Fibroblast of villous mesenchyme (primary cell): ENCODE results near the gene MPRIP. TPM values are rescaled to one million over a fixed set of nuclear protein-coding genes. Genes with fewer than 3 reads are reported as not detected.

ENCODE experiments used
- DNase-seq: peaks from one replicate; pipeline ENCODE4 v3.0.0-alpha.2; 2010; ENCODE audit warnings: low read depth
- H3K4me3 ChIP-seq: 2 replicates; pipeline ENCODE4 v1.5.1; 2011; ENCODE audit warnings: low read depth, mild to moderate bottlenecking, low read length
- CTCF ChIP-seq: IDR thresholded peaks from 2 replicates; pipeline ENCODE4 v1.5.1; 2012; ENCODE audit warnings: low read depth, mild to moderate bottlenecking, low read length; ENCODE audit not compliant: insufficient read depth
- total RNA-seq: library from RNA; depleted of rRNA; stranded (reverse); fragments of >200 nt; gene quantifications from 2 replicates; pipeline ENCODE4 v1.2.3, GENCODE V29; 2012

The MPRIP gene
- total RNA-seq, 1 donor, result 178 TPM

DNA sequence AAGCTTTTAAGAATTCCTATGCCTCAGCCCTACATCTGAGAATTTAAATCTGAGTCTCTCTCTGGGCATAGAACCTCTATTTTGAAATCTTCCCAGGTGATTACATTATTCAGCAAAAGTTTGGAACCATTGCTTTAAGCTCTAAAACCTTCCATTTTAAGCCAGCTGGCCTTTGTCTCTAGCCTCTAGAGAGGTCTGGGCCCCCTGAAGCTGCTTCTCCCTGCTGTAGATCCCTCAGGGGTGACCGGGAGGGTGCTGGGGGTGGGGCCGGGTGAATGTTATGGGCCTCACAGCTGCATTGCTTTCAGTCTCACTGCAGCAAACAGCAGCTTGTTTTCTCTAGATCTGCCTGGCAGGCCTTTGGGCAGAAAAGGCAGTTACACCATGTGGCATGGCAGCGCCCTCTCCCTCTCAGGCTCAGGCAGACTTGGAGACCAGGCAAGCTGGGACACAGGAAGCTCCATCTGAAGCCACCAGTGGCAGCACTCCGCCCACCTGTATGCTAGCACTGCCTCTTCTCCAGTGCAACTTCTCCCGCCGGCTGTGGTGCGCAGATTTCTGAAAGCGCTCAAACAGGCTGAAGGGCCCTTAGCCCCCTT lies 66.3 kb downstream of the MPRIP start:
- peak; percentile 57 for DNase-seq
- H3K4me3 ChIP-seq, result no peak overlapping the region
- TF ChIP-seq CTCF, result no peak

GRCh38 chr17:17109256-17109655 lies 67.0 kb downstream of the MPRIP start:
- DNase-seq, result no peak
- no peak for TF ChIP-seq CTCF
- H3K4me3 ChIP-seq, result no peak overlapping the region

DNA sequence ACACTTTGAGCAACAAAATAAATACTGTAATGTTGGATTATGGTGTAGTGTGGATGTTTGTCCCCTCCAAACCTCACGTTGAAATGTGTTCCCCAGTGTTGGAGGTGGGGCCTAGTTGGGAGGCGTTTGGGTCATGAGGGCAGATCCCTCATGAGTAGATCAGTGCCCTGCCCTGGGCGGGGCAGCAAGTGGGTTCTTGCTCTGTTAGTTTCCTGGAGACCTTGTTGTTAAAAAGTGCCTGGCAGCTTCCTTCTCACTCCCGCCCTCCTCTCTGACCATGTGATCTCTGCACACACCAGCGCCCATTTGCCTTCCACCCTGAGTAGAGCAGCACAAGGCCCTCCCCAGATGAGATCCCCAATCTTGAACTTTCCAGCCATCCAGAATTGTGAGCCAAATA lies 67.7 kb downstream of the MPRIP start:
- DNase-seq, result no peak
- no peak overlapping the region for H3K4me3 ChIP-seq
- no peak for TF ChIP-seq CTCF

DNA sequence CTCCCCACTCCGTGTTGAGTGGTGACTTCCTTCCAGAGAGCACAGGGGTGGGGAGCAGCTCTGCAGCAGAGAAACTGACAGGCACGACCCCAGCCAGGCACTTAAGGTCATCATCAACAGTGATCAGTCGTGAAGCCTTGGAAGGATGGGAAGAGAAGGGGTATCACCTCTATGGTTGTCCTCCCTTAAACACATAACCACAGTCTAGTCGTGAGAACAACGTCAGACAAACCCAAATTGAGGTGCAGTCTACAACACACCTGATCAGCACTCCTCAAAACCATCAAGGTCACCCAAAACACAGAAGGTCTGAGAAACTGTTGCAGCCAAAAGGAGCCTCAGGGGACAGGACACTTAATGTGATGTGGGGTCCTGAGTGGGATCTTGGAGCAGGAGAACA lies 68.3 kb downstream of the MPRIP start:
- DNase-seq, result no peak
- TF ChIP-seq CTCF, result no peak
- H3K4me3 ChIP-seq, result no peak overlapping the region

- DNase-seq, result no peak
- TF ChIP-seq CTCF, result no peak
Measured at GRCh38 chr17:17111401-17112393, 69.4 kb downstream of the MPRIP start.

GRCh38 chr17:17112628-17113200 lies 70.5 kb downstream of the MPRIP start:
- DNase-seq, result no peak
- no peak overlapping the region for H3K4me3 ChIP-seq
- no peak for TF ChIP-seq CTCF

More at GRCh38 chr17:17111401-17112393, 69.4 kb downstream of the MPRIP start:
- no peak overlapping the region for H3K4me3 ChIP-seq
